Gastrocnemius medialis (tissue), 4 donors: ENCODE measurements around the gene CMIP. TPM values are rescaled to one million over a fixed set of nuclear protein-coding genes. Genes with fewer than 3 reads are reported as not detected.

Experiments
- ATAC-seq, 2 donors: fragments of 150-250 bp; one replicate each; pipeline ENCODE4 v1.9.1; 2016
- DNase-seq, 2 donors: peaks; one replicate each; pipeline ENCODE4 v3.0.0-alpha.2; 2019
- H3K27ac ChIP-seq, 4 donors: fragments of 200-600 bp; sonication (generic); 1 replicate in 1 of 4; 2 replicates in 3 of 4; pipeline ENCODE4 v1.5.1; 2016 to 2018; ENCODE audit warnings: mild to moderate bottlenecking in 2 of 4, moderate library complexity in 1 of 4
- H3K27me3 ChIP-seq, 3 donors: fragments of 200-600 bp; sonication (generic) in 2 of 3; 1 replicate in 1 of 3; 2 replicates in 2 of 3; pipeline versions ENCODE4 v1.5.1 to v1.6.0; 2016 to 2019; ENCODE audit warnings: mild to moderate bottlenecking in 1 of 3, moderate library complexity in 1 of 3
- H3K36me3 ChIP-seq, 2 donors: fragments of 200-600 bp; sonication (generic) in 1 of 2; one replicate each; pipeline ENCODE4 v1.5.1; 2017 to 2018
- H3K4me1 ChIP-seq, 2 donors: fragments of 200-600 bp; sonication (generic) in 1 of 2; one replicate each; pipeline ENCODE4 v1.5.1; 2016 to 2017; ENCODE audit warnings: mild to moderate bottlenecking in 2 of 2
- H3K4me3 ChIP-seq, 4 donors: fragments of 200-600 bp; sonication (generic) in 3 of 4; 1 replicate in 1 of 4; 2 replicates in 3 of 4; pipeline ENCODE4 v1.5.1; 2016 to 2019; ENCODE audit warnings: mild to moderate bottlenecking in 2 of 4
- H3K9me3 ChIP-seq, 3 donors: fragments of 200-600 bp; sonication (generic) in 2 of 3; 1 replicate in 1 of 3; 2 replicates in 2 of 3; pipeline ENCODE4 v1.5.1; 2016 to 2019
- POLR2A ChIP-seq, 2 donors: fragments of 450-650 bp; IDR thresholded peaks; one replicate each; pipeline ENCODE4 v1.6.1; 2017; ENCODE audit warnings: antibody characterized with exemption in 2 of 2, mild to moderate bottlenecking in 2 of 2, moderate library complexity in 2 of 2
- in situ Hi-C, 4 donors: fragments of 200-750 bp; cut with MboI; loops; one replicate each; pipeline versions ENCODE4 v1.15.0 to v1.8.0; 2017; ENCODE audit warnings: low sequenced_read_pairs in 4 of 4
- intact Hi-C: fragments of 100-400 bp; cut with DNase I; formaldehyde crosslinking; loops from one replicate; pipeline ENCODE4 v1.15.1; 2023; ENCODE audit warnings: low total_unique reads
- total RNA-seq, 4 donors: library from RNA; depleted of rRNA; stranded (reverse); fragments of >200 nt; gene quantifications; one replicate each; pipeline versions ENCODE4 v1.1.0 to v1.2.3, GENCODE V29; 2016
- TF ChIP-seq, protein P1 (sequence below), 5 experiments: fragments of 450-650 bp in 3 of 5; fragments of 200-600 bp in 2 of 5; sonication (generic) in 2 of 5; IDR thresholded peaks in 4 of 5; conservative IDR thresholded peaks in 1 of 5; 1 replicate in 4 of 5; 2 replicates in 1 of 5; pipeline ENCODE4 v1.5.1; 2016 to 2019; ENCODE audit warnings: antibody characterized with exemption in 5 of 5, mild to moderate bottlenecking in 3 of 5, moderate library complexity in 3 of 5

Gene CMIP
- total RNA-seq, 4 donors from 2014 or later = 0.90 to 5.1 (median 2.7) TPM

DNA sequence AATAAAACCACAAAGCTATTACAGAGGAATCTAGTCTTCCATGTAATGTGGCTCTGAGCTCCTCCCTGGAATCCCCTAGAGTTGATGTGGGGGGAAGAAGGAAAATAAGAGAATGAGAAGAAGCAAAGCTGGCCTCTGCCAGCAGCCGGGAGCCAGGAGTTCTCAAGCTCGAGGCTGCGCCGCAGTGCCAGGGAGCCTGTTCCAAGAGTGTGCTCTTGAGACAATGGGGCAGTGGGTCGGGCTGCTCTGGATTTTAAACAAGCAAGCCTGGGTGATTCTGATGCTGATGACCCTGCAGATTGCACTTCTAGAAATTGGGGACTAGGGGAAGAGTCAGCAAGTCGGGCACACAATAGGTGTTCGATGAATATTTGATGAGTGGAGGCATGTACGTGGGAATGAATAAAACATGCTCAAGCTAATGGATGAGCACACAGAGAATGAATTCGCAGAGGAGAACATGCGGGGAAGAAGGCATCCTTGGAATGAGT is 119.9 kb downstream of the CMIP start:
- intact Hi-C loops = no loop called here
- Histone ChIP-seq H3K36me3 (no peaks in the 10 kb centered on the region), H3K27me3 (no peaks in the 10 kb centered on the region), H3K9me3 (no peaks in the 10 kb centered on the region), H3K4me3 (no peak overlapping the region), H3K27ac (no peak overlapping the region), H3K4me1 (no peaks in the 10 kb centered on the region)
- TF ChIP-seq, protein P1, sequence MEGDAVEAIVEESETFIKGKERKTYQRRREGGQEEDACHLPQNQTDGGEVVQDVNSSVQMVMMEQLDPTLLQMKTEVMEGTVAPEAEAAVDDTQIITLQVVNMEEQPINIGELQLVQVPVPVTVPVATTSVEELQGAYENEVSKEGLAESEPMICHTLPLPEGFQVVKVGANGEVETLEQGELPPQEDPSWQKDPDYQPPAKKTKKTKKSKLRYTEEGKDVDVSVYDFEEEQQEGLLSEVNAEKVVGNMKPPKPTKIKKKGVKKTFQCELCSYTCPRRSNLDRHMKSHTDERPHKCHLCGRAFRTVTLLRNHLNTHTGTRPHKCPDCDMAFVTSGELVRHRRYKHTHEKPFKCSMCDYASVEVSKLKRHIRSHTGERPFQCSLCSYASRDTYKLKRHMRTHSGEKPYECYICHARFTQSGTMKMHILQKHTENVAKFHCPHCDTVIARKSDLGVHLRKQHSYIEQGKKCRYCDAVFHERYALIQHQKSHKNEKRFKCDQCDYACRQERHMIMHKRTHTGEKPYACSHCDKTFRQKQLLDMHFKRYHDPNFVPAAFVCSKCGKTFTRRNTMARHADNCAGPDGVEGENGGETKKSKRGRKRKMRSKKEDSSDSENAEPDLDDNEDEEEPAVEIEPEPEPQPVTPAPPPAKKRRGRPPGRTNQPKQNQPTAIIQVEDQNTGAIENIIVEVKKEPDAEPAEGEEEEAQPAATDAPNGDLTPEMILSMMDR (IDR thresholded peaks at IDR 0.05 in 4 of 5, conservative IDR thresholded peaks at IDR 0.05 in 1 of 5) = no peak
- in situ Hi-C loops = no loop called here
- DNase-seq = no peak
- no peak for ATAC-seq

DNA sequence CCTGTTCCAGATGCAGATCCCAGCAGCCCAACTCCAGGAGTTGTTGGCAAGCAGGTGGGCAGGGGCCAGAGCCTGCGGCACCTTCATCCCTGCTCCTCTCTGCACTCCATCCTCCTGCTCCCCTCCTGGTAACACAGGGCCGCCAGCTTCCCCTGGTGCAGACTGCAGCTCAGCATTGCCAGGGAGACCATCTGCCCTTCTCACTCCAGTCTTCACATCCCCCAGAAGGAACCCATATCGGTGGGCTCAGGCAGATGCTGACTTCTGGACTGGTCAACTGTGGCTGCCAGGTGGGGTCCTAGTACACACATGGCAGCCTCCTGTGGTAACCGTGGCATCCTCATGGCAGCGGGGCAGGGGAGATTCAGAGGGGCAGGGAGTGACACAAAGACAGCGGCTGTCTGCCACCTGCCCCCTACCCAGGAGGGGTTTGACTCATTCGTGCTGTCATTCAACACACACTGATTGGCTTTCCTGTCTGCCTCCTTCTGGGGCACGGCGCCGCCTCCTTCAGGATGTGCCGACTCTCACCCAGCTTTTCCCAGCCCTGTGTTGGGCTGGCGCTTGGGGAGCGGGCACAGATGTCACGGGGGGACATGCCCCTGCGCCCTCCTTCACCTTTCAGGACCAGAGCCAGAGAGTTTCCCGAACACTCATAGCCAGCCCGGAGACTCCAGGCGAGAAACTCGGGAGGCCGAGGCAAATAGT is 120.9 kb downstream of the CMIP start:
- Histone ChIP-seq H3K27me3 (no peaks in the 10 kb centered on the region), H3K36me3 (no peaks in the 10 kb centered on the region), H3K4me1 (no peaks in the 10 kb centered on the region), H3K9me3 (no peaks in the 10 kb centered on the region), H3K4me3 (no peak overlapping the region), H3K27ac (no peak overlapping the region)
- DNase-seq (no peak), ATAC-seq (no peak)
- no peak for TF ChIP-seq POLR2A (IDR thresholded peaks at IDR 0.05)
- TF ChIP-seq, protein P1 (IDR thresholded peaks at IDR 0.05 in 4 of 5, conservative IDR thresholded peaks at IDR 0.05 in 1 of 5) = no peak
- in situ Hi-C loops = no loop called here
- intact Hi-C loops = no loop called here

- DNase-seq = no peak
- Histone ChIP-seq H3K9me3 (no peaks in the 10 kb centered on the region), H3K27me3 (no peaks in the 10 kb centered on the region), H3K4me1 (no peaks in the 10 kb centered on the region), H3K36me3 (no peaks in the 10 kb centered on the region), H3K27ac (no peak overlapping the region), H3K4me3 (no peak overlapping the region)
- no peak for ATAC-seq
- intact Hi-C loops = no loop called here
- no peak for TF ChIP-seq POLR2A (IDR thresholded peaks at IDR 0.05)
- TF ChIP-seq, protein P1 (IDR thresholded peaks at IDR 0.05 in 4 of 5, conservative IDR thresholded peaks at IDR 0.05 in 1 of 5) = no peak
- in situ Hi-C loops = no loop called here
These were observed 121.7 kb downstream of the CMIP start for GRCh38 chr16:81566086-81567007.

DNA sequence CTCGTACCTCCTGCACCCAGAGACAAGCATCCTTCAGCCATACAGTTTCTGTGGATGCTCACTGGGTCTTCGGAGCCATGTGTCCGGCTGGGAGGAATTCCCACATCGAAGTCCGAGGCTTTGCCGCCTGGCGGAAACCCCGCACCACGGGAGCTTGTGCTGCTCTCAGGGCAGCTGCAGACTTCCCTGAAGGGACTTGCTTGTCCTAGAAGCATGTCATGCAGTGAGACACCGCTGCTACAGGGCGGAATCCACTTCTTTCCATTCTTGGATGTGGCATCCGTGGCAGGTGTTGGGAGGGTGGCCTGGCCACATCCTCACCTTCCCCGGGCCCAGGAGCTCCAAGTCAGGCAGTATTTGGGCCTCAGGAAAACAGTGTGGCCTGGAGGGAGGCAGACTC is 122.5 kb downstream of the CMIP start:
- in situ Hi-C loops (no loop called here), intact Hi-C loops (no loop called here)
- ATAC-seq = no peak
- TF ChIP-seq, protein P1 (IDR thresholded peaks at IDR 0.05 in 4 of 5, conservative IDR thresholded peaks at IDR 0.05 in 1 of 5) = no peak
- no peak for TF ChIP-seq POLR2A (IDR thresholded peaks at IDR 0.05)
- H3K4me1 ChIP-seq = no peaks in the 10 kb centered on the region
- H3K27ac ChIP-seq = no peak overlapping the region
- no peak overlapping the region for H3K4me3 ChIP-seq
- DNase-seq = no peak
- no peaks in the 10 kb centered on the region for H3K9me3 ChIP-seq
- no peaks in the 10 kb centered on the region for H3K27me3 ChIP-seq
- no peaks in the 10 kb centered on the region for H3K36me3 ChIP-seq
